ENCODE data around the gene KIF3C. TPM values are rescaled to one million over a fixed set of nuclear protein-coding genes. Genes with fewer than 3 reads are reported as not detected.

Gene KIF3C
- total RNA-seq, 2 experiments from 2014 or later: 3.6 to 3.8 TPM

DNA sequence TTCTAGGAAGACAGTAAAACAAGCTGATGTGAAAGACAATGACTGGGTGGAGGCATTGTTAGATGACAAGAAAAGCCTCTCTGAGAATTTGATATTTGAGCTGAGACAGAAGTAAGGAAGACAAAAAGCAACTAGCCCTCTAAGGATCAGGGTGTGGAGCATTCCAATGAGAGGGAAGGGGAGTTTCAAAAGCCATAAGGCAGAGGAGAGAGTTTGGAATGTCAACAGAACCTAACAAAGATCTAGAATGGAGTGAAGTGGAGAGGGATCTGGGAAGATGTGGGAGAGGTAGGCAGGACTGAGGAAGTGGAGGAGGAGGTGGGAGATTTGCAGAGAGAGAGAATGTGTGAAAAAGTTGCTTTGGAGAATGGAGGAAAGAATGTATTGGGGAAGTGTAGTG is 86.7 kb downstream of the KIF3C start:
- TF ChIP-seq, protein P1, sequence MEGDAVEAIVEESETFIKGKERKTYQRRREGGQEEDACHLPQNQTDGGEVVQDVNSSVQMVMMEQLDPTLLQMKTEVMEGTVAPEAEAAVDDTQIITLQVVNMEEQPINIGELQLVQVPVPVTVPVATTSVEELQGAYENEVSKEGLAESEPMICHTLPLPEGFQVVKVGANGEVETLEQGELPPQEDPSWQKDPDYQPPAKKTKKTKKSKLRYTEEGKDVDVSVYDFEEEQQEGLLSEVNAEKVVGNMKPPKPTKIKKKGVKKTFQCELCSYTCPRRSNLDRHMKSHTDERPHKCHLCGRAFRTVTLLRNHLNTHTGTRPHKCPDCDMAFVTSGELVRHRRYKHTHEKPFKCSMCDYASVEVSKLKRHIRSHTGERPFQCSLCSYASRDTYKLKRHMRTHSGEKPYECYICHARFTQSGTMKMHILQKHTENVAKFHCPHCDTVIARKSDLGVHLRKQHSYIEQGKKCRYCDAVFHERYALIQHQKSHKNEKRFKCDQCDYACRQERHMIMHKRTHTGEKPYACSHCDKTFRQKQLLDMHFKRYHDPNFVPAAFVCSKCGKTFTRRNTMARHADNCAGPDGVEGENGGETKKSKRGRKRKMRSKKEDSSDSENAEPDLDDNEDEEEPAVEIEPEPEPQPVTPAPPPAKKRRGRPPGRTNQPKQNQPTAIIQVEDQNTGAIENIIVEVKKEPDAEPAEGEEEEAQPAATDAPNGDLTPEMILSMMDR (IDR thresholded peaks at IDR 0.05): no peak
- ATAC-seq (no peak), DNase-seq (no peak)
- CTCF ChIA-PET: no interaction called here
- Mint-ChIP-seq H3K9me3 (no peaks in the 10 kb centered on the region), H3K4me1 (ENCODE audit: low read depth) (no peaks in the 10 kb centered on the region), H3K4me3 (no peak overlapping the region), H3K27ac (no peak overlapping the region), H3K36me3 (ENCODE audit: low read depth) (no peaks in the 10 kb centered on the region), H3K27me3 (no peaks in the 10 kb centered on the region)
- intact Hi-C loops (cut with micrococcal nuclease): no loop called here
- POLR2A ChIA-PET: no interaction called here

- CTCF ChIA-PET: interaction anchor here (0.6 kb wide), 1 partner anchor 533 kb away, joined by 3 read pairs; no protein-coding TSS in a partner anchor
- ATAC-seq (no peak), DNase-seq (no peak)
- intact Hi-C loops (cut with micrococcal nuclease): no loop called here
- Mint-ChIP-seq H3K27me3 (no peaks in the 10 kb centered on the region), H3K27ac (no peak overlapping the region), H3K4me1 (ENCODE audit: low read depth) (no peaks in the 10 kb centered on the region), H3K9me3 (no peaks in the 10 kb centered on the region), H3K36me3 (ENCODE audit: low read depth) (no peaks in the 10 kb centered on the region), H3K4me3 (no peak overlapping the region)
- TF ChIP-seq, protein P1 (IDR thresholded peaks at IDR 0.05): no peak
- POLR2A ChIA-PET: no interaction called here
Observed at GRCh38 chr2:25895018-25895417, 87.3 kb downstream of the KIF3C start.

DNA sequence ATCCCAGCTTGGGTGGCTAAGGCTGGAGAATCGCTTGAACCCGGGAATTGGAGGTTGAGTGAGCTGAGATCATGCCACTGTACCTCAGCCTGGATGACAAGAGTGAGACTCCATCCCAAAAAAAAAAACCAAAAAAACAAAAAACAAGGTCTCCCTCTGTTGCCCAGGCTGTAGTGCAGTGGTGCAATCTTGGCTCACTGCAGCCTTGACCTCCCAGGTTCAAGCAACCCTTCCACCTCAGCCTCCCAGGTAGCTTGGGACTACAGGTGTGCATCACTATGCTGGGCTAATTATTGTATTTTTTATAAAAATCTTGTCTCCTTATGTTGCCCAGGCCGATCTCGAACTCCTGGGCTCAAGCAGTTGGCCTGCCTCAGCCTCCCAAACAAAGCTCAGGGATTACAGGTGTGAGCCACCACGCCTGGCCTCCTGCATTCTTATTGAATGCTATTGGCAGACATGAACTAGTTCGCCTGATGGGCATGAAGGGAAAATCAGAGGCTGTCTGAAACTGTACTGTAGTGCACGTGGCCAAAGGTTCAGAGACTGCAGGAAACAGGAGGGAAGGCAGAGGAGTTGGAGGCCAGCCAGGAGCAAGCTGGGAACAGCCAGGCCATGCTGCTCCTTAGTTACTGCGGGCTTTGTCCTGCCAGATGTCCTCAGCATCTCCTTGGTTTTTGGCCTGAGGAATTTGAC is 88.0 kb downstream of the KIF3C start:
- no peak for DNase-seq
- ChIA-PET CTCF (interaction anchor here (0.6 kb wide), 1 partner anchor 532 kb away, joined by 3 read pairs; no protein-coding TSS in a partner anchor), POLR2A (no interaction called here)
- H3K36me3 Mint-ChIP-seq (ENCODE audit: low read depth): no peaks in the 10 kb centered on the region
- H3K4me1 Mint-ChIP-seq (ENCODE audit: low read depth): no peaks in the 10 kb centered on the region
- TF ChIP-seq, protein P1 (IDR thresholded peaks at IDR 0.05): no peak
- ATAC-seq: no peak
- intact Hi-C loops (cut with micrococcal nuclease): no loop called here
- no peaks in the 10 kb centered on the region for H3K9me3 Mint-ChIP-seq
- H3K27me3 Mint-ChIP-seq: no peaks in the 10 kb centered on the region
- H3K27ac Mint-ChIP-seq: no peak overlapping the region
- H3K4me3 Mint-ChIP-seq: no peak overlapping the region

DNA sequence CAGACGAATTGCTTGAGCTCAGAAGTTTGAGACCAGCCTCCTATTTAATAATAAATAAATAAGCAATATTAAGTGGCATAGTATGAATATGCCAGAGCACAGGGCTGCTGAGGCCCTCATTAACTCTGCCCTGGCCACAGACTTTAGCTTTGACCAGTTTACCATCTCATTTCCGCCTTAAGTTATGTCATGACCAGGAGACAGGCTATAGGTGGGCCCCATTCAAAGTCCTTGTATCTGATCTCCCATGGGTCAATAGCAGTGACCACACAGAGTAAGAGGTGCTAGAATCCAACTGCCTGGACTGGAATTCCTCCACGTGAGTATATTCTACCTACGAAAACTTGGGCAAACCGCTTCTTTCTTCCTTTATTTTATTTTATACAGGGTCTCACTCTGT is 90.6 kb downstream of the KIF3C start:
- CTCF ChIA-PET: no interaction called here
- no peaks in the 10 kb centered on the region for H3K36me3 Mint-ChIP-seq (ENCODE audit: low read depth)
- no peak for DNase-seq
- H3K27ac Mint-ChIP-seq: no peak overlapping the region
- H3K4me3 Mint-ChIP-seq: no peak overlapping the region
- intact Hi-C loops (cut with micrococcal nuclease): no loop called here
- ATAC-seq: no peak
- H3K27me3 Mint-ChIP-seq: no peaks in the 10 kb centered on the region
- POLR2A ChIA-PET: no interaction called here
- no peaks in the 10 kb centered on the region for H3K4me1 Mint-ChIP-seq (ENCODE audit: low read depth)
- H3K9me3 Mint-ChIP-seq: no peaks in the 10 kb centered on the region
- TF ChIP-seq, protein P1 (IDR thresholded peaks at IDR 0.05): no peak

DNA sequence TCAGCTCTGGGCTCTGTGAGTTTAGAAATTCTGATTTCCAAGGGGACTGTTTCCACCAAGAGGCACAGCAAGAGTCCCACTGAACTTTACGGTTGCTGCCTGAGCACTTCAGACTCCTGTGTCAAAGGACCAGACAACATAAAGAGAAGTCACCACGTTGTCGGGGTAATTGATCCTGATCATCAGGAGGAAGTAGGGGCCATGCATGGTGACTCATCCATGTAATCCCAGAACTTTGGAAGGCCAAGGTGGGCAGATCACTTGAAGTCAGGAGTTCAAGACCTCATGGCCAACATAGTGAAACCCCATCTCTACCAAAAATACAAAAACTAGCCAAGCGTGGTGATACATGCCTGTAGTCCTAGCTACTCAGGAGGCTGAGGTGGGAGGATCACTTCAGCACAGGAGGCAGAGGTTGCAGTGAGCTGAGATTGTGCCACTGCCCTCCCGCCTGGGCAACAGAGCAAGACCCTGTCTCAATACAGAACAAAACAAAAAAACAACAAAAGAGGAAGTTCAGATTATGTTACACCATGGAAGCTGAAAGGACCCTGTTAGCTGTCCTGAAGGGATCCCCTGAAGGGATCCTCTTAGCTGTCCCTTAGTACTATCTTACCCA is 94.6 kb downstream of the KIF3C start:
- DNase-seq (no peak), ATAC-seq (no peak)
- ChIA-PET CTCF (no interaction called here), POLR2A (interaction anchor here (0.6 kb wide), 1 partner anchor 20 kb away, joined by 3 read pairs; no protein-coding TSS in a partner anchor)
- no peaks in the 10 kb centered on the region for H3K36me3 Mint-ChIP-seq (ENCODE audit: low read depth)
- TF ChIP-seq, protein P1 (IDR thresholded peaks at IDR 0.05): no peak
- H3K27me3 Mint-ChIP-seq: peaks cover 2% of the 10 kb centered on the region
- H3K9me3 Mint-ChIP-seq: no peaks in the 10 kb centered on the region
- no peak overlapping the region for H3K27ac Mint-ChIP-seq
- intact Hi-C loops (cut with micrococcal nuclease): no loop called here
- no peak overlapping the region for H3K4me3 Mint-ChIP-seq
- H3K4me1 Mint-ChIP-seq (ENCODE audit: low read depth): no peaks in the 10 kb centered on the region

Data from activated CD8-positive, alpha-beta T cell treated with anti-CD3 and anti-CD28 coated beads for 36 hours (primary cell).